Neural progenitor cell (in vitro differentiated cells): ENCODE data around the gene MCMBP.
"Not testable (repeated sequence)": the region's sequence is repeated elsewhere in the genome, so short reads cannot be mapped to it uniquely, and the experiment has no call there.

Source experiments
- EZH2 ChIP-seq: fragments of 200-600 bp; sonication (generic); IDR thresholded peaks from 2 replicates; pipeline ENCODE4 v1.6.1; 2017; ENCODE audit warnings: antibody characterized with exemption, mild to moderate bottlenecking, moderate library complexity
- EZH2phosphoT487 ChIP-seq: fragments of 200-600 bp; sonication (generic); IDR thresholded peaks from 2 replicates; pipeline ENCODE4 v1.6.1; 2017; ENCODE audit warnings: antibody characterized with exemption
- TF ChIP-seq, protein P1 (sequence below): fragments of 200-600 bp; sonication (generic); IDR thresholded peaks from 2 replicates; pipeline ENCODE4 v1.5.1; 2017; ENCODE audit warnings: antibody characterized with exemption, mild to moderate bottlenecking

DNA sequence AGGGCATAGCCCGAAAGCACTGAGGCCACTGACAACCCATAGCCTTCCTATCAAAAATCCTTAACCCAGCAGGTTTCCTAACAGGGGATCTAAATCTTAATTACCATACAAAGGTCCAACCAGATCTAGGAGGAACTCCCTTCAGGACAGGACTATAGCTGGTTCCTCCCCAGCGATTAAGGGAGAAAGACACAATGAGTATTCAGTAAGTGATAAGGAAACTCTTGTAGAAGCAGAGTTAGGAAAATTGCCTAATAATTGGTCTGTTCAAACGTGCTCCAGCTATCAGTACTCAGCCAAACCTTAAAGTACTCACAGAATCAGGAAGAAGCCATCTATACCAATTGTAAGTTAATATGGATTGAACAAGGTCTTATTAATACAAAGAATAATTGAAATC lies 16.6 kb upstream of the MCMBP start:
- TF ChIP-seq, protein P1, sequence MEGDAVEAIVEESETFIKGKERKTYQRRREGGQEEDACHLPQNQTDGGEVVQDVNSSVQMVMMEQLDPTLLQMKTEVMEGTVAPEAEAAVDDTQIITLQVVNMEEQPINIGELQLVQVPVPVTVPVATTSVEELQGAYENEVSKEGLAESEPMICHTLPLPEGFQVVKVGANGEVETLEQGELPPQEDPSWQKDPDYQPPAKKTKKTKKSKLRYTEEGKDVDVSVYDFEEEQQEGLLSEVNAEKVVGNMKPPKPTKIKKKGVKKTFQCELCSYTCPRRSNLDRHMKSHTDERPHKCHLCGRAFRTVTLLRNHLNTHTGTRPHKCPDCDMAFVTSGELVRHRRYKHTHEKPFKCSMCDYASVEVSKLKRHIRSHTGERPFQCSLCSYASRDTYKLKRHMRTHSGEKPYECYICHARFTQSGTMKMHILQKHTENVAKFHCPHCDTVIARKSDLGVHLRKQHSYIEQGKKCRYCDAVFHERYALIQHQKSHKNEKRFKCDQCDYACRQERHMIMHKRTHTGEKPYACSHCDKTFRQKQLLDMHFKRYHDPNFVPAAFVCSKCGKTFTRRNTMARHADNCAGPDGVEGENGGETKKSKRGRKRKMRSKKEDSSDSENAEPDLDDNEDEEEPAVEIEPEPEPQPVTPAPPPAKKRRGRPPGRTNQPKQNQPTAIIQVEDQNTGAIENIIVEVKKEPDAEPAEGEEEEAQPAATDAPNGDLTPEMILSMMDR = not testable (repeated sequence)
- not testable (repeated sequence) for TF ChIP-seq EZH2, EZH2phosphoT487
